ENCODE data around the gene CTAG1B.
"Not testable (repeated sequence)": the region's sequence is repeated elsewhere in the genome, so short reads cannot be mapped to it uniquely, and the experiment has no call there.

CTAG1B gene

DNA sequence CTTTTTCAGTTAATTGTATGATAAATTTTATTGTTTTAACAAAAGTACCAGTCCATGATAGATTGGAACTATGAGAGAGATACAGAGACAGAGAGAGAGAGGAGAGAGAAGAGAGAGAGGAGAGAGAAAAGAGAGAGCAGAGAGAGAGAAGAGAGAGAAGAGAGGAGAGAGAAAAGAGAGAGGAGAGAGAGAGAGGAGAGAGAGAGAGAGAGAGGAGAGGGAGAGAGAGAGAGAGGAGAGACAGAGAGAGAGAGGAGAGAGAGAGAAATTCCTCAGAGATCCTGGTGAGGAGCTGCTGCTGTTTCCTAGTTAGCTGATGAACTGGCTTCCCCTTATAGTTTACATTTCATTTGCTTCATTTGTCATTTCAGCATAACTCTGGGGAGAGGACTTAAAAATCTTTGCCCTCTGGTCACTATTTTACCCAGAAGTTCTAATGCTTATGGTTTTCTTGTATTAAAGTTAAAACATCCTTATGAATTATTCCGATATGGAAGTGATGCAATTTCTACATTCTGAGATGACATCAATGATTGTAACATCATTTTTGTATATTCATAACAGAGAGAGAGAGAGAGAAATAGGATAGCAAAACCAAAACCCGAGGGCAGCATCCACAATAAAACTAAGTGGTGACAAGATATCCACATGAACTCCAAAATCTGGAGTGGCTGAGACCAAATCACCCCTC lies 23.4 kb downstream of the CTAG1B start:
- H3K4me1 Mint-ChIP-seq: peaks cover 8% of the 10 kb centered on the region
- no peaks in the 10 kb centered on the region for H3K9me3 Mint-ChIP-seq
- peaks cover 2% of the 10 kb centered on the region for H3K36me3 Mint-ChIP-seq (ENCODE audit: insufficient read depth)
- no peak overlapping the region for H3K4me3 Mint-ChIP-seq
- H3K27me3 Mint-ChIP-seq: no peaks in the 10 kb centered on the region
- DNase-seq (ENCODE audit: low spot score in 2 of 2): no peak
- no peak for ATAC-seq (replicated peaks; ENCODE audit: extremely low read depth, poor library complexity, severe bottlenecking)
- H3K27ac Mint-ChIP-seq (ENCODE audit: low read depth): peak overlapping the region; percentile 91

DNA sequence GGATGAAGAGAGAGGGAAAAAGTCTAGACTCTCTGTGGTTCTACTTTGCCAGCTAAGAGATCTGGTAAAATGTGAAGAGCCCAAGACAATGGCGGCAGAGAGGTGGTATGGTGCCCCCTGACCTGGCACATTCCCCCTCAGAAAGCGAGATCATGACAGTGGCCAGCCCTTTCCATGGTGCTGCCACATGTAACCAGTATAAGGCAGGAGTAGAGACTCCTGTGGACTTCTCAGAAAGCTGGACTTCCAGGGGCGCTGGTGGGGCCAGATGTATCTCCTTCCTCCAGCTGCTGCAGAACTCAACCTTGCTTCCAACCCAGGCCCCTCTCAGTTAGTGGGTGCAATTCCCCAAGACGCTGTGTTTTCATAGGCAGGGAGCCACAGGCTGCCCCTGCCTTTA lies 24.6 kb downstream of the CTAG1B start:
- DNase-seq (ENCODE audit: low spot score in 2 of 2) (no peak), ATAC-seq (replicated peaks; ENCODE audit: extremely low read depth, poor library complexity, severe bottlenecking) (no peak)
- H3K27me3 Mint-ChIP-seq: no peaks in the 10 kb centered on the region
- H3K4me1 Mint-ChIP-seq: peaks cover 8% of the 10 kb centered on the region
- H3K36me3 Mint-ChIP-seq (ENCODE audit: insufficient read depth): peaks cover 2% of the 10 kb centered on the region
- no peak overlapping the region for H3K27ac Mint-ChIP-seq (ENCODE audit: low read depth)
- no peak overlapping the region for H3K4me3 Mint-ChIP-seq
- H3K9me3 Mint-ChIP-seq: no peaks in the 10 kb centered on the region

DNA sequence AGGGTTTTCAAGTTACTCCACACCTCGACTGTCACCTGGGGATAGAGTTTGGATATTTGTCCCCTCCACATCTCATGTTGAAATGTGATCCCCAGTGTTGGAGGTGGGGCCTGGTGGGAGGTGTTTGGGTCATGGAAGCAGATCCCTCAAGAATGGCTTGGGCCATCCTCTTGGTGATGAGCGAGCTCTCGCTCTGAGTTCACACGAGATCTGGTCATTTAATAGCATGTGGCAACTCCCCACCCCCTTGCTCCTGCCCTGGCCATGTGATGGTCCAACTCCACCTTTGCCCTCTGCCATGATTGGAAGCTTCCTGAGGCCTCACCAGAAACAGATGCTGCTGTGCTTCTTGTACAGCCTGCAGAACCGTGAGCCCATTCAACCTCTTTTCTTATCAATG lies 25.9 kb downstream of the CTAG1B start:
- H3K9me3 Mint-ChIP-seq: no peaks in the 10 kb centered on the region
- H3K4me1 Mint-ChIP-seq: peaks cover 8% of the 10 kb centered on the region
- DNase-seq (ENCODE audit: low spot score in 2 of 2) (no peak), ATAC-seq (replicated peaks; ENCODE audit: extremely low read depth, poor library complexity, severe bottlenecking) (no peak)
- no peak overlapping the region for H3K4me3 Mint-ChIP-seq
- H3K36me3 Mint-ChIP-seq (ENCODE audit: insufficient read depth): peaks cover 2% of the 10 kb centered on the region
- H3K27ac Mint-ChIP-seq (ENCODE audit: low read depth): no peak overlapping the region
- H3K27me3 Mint-ChIP-seq: no peaks in the 10 kb centered on the region

DNA sequence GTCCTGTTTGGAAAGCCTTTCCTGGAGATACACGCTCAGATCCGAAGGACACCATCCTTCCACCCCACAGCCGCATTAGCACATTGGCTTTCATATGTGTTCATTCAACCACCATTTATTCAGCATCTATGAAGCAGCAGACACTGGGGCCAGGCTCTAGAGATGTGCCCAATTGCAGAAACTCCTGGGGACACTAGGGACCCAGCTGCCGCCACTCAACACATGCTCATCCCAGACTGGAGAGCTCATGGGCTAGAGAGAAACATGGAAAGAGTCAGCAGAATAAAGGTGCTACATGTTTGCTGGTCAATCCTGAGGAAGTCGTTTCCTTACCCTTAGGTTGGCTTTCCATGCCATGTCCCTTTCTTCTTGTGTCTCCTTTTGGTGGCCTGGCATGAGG lies 26.6 kb downstream of the CTAG1B start:
- H3K27me3 Mint-ChIP-seq: no peaks in the 10 kb centered on the region
- peaks cover 2% of the 10 kb centered on the region for H3K36me3 Mint-ChIP-seq (ENCODE audit: insufficient read depth)
- DNase-seq (ENCODE audit: low spot score in 2 of 2): no peak
- H3K27ac Mint-ChIP-seq (ENCODE audit: low read depth): no peak overlapping the region
- no peak for ATAC-seq (replicated peaks; ENCODE audit: extremely low read depth, poor library complexity, severe bottlenecking)
- H3K9me3 Mint-ChIP-seq: no peaks in the 10 kb centered on the region
- H3K4me1 Mint-ChIP-seq: peaks cover 8% of the 10 kb centered on the region
- no peak overlapping the region for H3K4me3 Mint-ChIP-seq

DNA sequence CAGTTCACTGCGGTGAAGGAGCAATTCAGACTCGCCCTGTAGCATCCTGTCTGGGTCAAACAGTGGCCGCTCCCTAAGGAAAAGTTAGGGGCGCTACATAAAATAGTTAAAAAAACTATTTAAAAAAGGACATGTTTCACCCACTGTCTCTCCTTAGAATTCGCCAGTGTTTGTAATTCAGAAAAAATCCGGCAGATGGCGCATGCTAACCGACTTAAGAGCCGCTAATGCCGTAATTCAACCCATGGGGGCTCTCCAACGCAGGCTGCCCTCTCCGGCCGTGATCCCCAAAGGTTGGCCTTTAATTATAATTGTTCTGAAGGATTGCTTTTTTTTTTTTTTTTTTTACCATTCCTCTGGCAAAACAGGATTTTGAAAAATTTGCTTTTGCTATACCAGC lies 28.7 kb downstream of the CTAG1B start:
- H3K27me3 Mint-ChIP-seq; H3K36me3 Mint-ChIP-seq (ENCODE audit: insufficient read depth); DNase-seq (ENCODE audit: low spot score in 2 of 2); H3K9me3 Mint-ChIP-seq; H3K4me3 Mint-ChIP-seq; ATAC-seq (replicated peaks; ENCODE audit: extremely low read depth, poor library complexity, severe bottlenecking); H3K27ac Mint-ChIP-seq (ENCODE audit: low read depth); H3K4me1 Mint-ChIP-seq: not testable (repeated sequence)

DNA sequence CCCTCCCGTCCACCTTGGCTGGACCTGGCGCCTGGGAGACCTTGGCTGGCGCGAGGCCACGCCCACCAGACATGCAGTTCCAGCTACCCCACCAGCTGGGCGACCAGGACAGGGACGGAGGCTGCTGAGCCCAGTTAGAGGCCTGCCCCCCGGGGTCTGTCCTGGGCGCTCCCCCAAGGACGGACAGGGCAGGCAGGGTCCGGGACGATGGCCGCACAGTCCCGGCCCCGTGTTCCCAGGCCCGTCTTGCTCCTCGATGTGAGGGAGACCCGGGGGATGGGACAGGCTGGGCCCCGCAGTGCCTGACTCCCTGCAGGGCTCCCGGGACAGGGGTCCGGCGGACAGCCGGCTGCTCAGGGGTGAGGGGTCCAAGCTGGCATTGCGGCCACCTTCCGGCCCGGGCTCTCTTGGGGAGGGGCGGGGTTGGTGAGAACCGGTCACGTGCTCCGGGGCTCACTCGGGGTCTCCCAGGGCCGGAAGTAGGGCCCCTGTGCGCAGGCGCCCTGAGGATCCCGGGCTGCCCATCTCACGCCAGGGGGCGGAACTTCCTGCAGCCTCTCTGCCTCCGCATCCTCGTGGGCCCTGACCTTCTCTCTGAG lies 34.4 kb downstream of the CTAG1B start, which contains the start of gene CTAG1A:
Gene CTAG1A, plus strand, starts transcription at position 549 of the 599 bp plus-strand sequence. CDS start 74 bp downstream, outside the sequence.
- not testable (repeated sequence) for H3K4me3 Mint-ChIP-seq; H3K36me3 Mint-ChIP-seq (ENCODE audit: insufficient read depth); H3K27ac Mint-ChIP-seq (ENCODE audit: low read depth); H3K27me3 Mint-ChIP-seq; H3K9me3 Mint-ChIP-seq; DNase-seq (ENCODE audit: low spot score in 2 of 2); ATAC-seq (replicated peaks; ENCODE audit: extremely low read depth, poor library complexity, severe bottlenecking); H3K4me1 Mint-ChIP-seq

DNA sequence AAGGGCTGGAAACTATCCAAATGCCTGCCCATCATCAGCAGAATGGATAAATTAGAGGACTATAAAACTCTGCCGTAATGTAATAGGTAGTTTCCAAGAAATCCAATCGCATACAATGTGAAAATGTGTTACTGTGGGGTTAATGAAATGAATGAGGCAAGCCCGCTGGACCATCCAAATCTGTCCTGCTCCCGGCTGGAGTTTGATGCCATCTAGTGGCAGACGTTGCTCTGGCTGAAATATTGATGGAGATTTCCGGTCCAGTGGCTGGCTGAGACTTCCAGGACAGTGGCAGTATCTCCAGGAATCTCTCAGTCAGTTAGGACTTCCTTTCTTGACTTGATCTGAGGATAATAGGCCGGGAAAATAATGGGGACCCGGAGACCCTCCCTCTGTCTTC lies 36.1 kb downstream of the CTAG1B start:
- H3K4me1 Mint-ChIP-seq; H3K9me3 Mint-ChIP-seq; ATAC-seq (replicated peaks; ENCODE audit: extremely low read depth, poor library complexity, severe bottlenecking); H3K27me3 Mint-ChIP-seq; H3K27ac Mint-ChIP-seq (ENCODE audit: low read depth); DNase-seq (ENCODE audit: low spot score in 2 of 2); H3K36me3 Mint-ChIP-seq (ENCODE audit: insufficient read depth); H3K4me3 Mint-ChIP-seq: not testable (repeated sequence)

DNA sequence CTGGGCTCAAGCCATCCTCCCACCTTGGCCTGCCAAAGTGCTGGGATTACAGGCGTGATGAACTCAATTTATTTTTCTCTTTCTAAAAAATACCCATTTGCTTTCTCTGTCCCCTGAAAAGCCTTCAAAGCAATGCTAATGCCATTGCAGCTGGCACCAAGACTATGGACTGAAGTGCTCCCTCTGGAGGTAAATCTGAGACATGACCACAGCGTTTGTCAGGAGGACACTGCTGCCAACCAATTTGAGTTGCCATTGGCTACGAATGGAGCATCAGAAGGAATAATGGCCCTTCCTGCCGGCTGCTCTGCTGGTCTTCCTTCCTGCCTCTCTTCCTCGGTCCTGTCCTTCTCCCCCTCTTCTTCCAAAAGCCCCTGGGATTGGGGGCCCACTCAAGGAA lies 44.0 kb downstream of the CTAG1B start:
- not testable (repeated sequence) for ATAC-seq (replicated peaks; ENCODE audit: extremely low read depth, poor library complexity, severe bottlenecking); H3K27ac Mint-ChIP-seq (ENCODE audit: low read depth); H3K4me3 Mint-ChIP-seq; H3K27me3 Mint-ChIP-seq; H3K9me3 Mint-ChIP-seq; H3K36me3 Mint-ChIP-seq (ENCODE audit: insufficient read depth); H3K4me1 Mint-ChIP-seq; DNase-seq (ENCODE audit: low spot score in 2 of 2)

DNA sequence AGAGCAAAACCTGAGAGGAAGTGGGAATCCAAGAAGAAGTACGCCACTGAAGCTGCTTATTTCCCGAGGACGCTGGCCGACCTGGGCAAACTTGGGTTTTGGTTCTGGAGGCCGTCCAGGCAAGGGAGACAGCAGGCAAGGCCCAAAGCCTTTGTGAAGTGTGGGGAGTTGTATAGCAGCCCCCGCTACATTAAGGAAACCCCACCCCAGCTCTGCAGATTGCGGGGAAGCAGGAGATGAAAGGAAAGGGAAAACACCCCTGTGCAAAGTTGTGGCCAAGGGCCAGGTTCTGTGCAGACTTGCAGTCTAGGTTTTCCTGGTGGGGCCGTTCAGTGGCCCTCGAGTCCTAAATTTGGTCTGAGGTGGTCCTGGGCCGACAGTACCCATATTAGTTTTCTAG lies 46.0 kb downstream of the CTAG1B start:
- not testable (repeated sequence) for H3K27ac Mint-ChIP-seq (ENCODE audit: low read depth); H3K36me3 Mint-ChIP-seq (ENCODE audit: insufficient read depth); H3K4me1 Mint-ChIP-seq; H3K27me3 Mint-ChIP-seq; H3K4me3 Mint-ChIP-seq; H3K9me3 Mint-ChIP-seq; DNase-seq (ENCODE audit: low spot score in 2 of 2); ATAC-seq (replicated peaks; ENCODE audit: extremely low read depth, poor library complexity, severe bottlenecking)

DNA sequence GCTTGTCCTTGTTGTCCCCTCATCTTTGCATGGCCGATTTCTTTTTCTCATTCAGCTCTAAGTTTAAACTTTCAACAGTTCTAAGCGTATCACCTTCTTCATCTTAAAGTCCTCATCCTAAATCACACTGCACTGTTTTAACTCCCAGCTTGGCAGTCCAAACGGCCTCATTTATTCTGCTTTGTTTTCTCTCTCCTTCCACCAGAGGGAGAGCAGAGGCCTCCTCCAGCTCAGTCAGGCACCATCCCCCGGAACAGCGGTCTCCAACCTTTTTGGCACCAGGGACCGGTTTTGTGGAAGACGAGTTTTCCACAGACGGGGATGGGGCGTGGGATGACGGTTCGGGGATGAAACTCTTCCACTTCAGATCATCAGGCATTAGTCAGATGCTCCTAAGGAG lies 48.7 kb downstream of the CTAG1B start:
- not testable (repeated sequence) for H3K27ac Mint-ChIP-seq (ENCODE audit: low read depth); H3K4me3 Mint-ChIP-seq

More for the DNA sequence above, 48.7 kb downstream of the CTAG1B start:
- not testable (repeated sequence) for H3K4me1 Mint-ChIP-seq; H3K27me3 Mint-ChIP-seq; H3K9me3 Mint-ChIP-seq; DNase-seq (ENCODE audit: low spot score in 2 of 2); H3K36me3 Mint-ChIP-seq (ENCODE audit: insufficient read depth); ATAC-seq (replicated peaks; ENCODE audit: extremely low read depth, poor library complexity, severe bottlenecking)

Measured in central memory CD8-positive, alpha-beta T cell (primary cell).